Peyer's patch (tissue), 4 donors: ENCODE data around the gene MYPN.

Experiments used
- CTCF ChIP-seq, 6 experiments: fragments of 450-650 bp in 4 of 6; fragments of 200-600 bp in 2 of 6; sonication (generic) in 1 of 6; IDR thresholded peaks; one replicate each; pipeline ENCODE4 v1.5.1; 2017 to 2019; ENCODE audit warnings: antibody characterized with exemption in 6 of 6, mild to moderate bottlenecking in 3 of 6, moderate library complexity in 1 of 6
- POLR2A ChIP-seq, 2 donors: fragments of 450-650 bp; IDR thresholded peaks; one replicate each; pipeline ENCODE4 v1.5.1; 2017; ENCODE audit warnings: antibody characterized with exemption in 2 of 2, mild to moderate bottlenecking in 2 of 2, moderate library complexity in 2 of 2

- TF ChIP-seq CTCF (IDR thresholded peaks at IDR 0.05) (no peak), POLR2A (IDR thresholded peaks at IDR 0.05) (no peak)
Observed at GRCh38 chr10:68101066-68101465, 8.2 kb upstream of the MYPN start.
